Breast epithelium (tissue), 3 donors: Measurements from ENCODE around the gene IGF1R.

ENCODE experiments used
- CTCF ChIP-seq, 3 donors: fragments of 450-650 bp; IDR thresholded peaks; one replicate each; pipeline ENCODE4 v1.5.1; 2016 to 2017; ENCODE audit warnings: antibody characterized with exemption in 3 of 3, mild to moderate bottlenecking in 3 of 3, moderate library complexity in 3 of 3
- POLR2A ChIP-seq: fragments of 450-650 bp; IDR thresholded peaks from one replicate; pipeline ENCODE4 v1.6.1; 2016; ENCODE audit warnings: antibody characterized with exemption, mild to moderate bottlenecking, moderate library complexity
- POLR2AphosphoS5 ChIP-seq, 3 donors: sonication (generic); formaldehyde crosslinking; IDR thresholded peaks; one replicate each; pipeline ENCODE4 v1.6.1; 2017; ENCODE audit warnings: antibody characterized with exemption in 3 of 3

- TF ChIP-seq POLR2AphosphoS5 (IDR thresholded peaks at IDR 0.05) (no peak), CTCF (IDR thresholded peaks at IDR 0.05) (no peak), POLR2A (no peak)
Measured at GRCh38 chr15:99006904-99007495, 358.7 kb downstream of the IGF1R start.
